ENCODE measurements around the gene SMAD2.

- TF ChIP-seq CTCF (IDR thresholded peaks at IDR 0.05; ENCODE audit: low read length) (no peak), EZH2 (optimal IDR thresholded peaks at IDR 0.05; ENCODE audit: low read depth, low read length) (no peak)
These were observed 18.1 kb downstream of the SMAD2 start for GRCh38 chr18:47912343-47912742.
